COLO829 (cell line): Measurements from ENCODE around the gene GRIA3.
"Not testable (repeated sequence)": the region's sequence is repeated elsewhere in the genome, so short reads cannot be mapped to it uniquely, and the experiment has no call there.

ENCODE experiments used
- DNase-seq: peaks from one replicate; pipeline ENCODE4 v3.0.0; 2012; ENCODE audit warnings: low spot score

Gene GRIA3

DNA sequence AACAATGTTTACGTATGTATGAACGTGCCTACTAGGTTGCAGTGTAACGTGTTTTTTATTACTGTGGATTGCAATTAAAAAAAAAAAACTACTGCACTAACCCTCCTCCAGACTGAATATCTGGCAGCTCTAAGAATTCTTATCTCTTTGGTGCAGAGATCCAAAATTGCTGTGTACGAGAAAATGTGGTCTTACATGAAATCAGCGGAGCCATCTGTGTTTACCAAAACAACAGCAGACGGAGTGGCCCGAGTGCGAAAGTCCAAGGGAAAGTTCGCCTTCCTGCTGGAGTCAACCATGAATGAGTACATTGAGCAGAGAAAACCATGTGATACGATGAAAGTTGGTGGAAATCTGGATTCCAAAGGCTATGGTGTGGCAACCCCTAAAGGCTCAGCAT, 280.6 kb downstream of the GRIA3 start:
- peak; percentile 55 for DNase-seq

DNA sequence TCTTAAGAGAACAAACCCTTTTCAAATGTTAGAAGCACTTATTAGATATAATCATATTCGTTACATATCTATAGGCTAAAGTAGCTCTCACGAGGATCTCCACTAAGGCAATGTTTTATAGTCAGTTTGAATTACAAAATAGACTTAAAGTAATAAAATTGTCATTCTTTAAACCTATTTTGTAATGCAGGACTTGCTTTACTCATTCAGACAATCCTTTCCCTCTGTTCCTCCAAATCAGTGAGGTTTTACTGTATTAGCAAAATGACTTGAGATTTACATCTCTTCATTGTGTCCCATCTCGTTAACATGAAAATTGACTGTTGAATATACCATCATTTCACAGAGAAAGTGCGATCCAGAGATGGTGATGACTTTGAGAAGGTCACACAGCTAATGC, 284.4 kb downstream of the GRIA3 start:
- no peak for DNase-seq

DNA sequence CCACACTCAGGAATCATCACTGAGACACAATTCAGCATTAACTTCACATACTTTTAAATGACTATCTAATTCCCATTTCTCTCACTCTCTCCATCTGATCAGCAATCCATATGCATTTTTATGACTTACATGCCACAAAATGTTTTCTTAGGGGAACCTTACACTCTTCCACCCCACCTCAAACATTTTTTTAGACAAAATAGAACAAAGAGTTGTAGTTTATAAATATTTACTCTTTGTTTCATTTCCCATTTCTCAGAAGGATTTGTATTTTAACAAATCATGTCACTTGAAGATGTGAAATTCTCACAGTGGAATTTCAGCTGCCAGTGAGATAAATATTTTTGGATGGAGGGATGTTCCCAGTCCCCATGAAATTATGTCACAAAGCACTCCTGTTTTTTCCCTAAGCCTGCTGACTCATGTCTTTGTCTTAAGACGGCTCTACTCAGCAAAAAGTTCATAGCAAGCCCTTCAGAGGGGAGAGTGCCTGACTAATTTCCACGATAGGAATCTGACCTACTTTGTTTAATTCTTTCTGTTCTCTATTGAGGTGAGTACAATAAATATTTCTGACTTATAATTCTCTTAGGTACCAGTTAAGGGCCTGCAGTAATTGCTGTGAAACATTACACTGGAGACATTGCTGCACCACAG, 291.1 kb downstream of the GRIA3 start:
- DNase-seq = peak; percentile 27

DNA sequence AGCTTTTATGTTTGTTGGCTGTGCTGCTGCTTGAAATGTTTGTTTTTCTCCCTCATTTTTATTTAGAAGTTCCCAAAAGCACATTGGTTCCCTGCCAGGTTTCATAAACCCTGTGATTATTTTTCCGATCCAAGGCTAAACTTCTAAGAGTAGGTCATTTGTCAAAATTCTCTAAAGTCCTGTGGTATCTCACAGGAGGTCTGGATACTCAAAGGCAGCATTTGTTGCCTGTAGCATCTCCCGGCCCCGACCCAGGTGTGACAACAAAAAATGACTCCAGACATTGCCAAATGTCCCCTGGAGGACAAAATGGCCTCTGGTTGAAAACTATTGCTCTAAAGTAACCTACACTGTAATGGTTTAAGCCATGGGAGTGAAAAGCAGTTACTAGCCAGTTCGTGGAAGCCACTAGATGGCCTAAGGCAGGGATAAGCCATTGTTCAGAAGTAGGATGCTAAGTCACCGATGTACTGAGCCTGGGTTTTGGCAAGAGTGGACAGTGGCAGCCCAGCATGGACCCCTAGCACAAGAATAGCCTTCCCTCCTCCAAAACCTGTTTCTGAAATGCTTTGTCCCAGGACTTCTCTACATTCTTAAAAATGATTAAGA, 292.6 kb downstream of the GRIA3 start:
- no peak for DNase-seq

DNA sequence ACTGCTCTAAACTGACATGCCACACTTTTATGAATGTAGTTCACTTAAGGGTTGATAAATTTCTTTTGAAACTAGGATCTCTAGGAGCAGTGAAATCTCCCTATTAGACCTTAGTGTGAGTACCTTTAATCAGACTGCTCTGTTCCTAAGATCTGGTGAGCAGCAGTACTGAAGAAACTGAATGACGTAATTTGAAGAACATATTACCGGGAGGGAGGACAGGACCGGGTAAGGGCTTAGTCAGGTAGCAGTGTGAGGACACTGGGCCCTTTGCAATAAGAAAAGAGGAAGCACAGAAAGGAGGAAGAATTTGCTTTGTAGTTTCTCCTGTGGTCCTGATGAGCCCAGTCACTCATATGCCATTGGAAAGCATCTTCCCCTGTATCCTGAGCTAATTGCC, 293.6 kb downstream of the GRIA3 start:
- no peak for DNase-seq

GRCh38 chrX:123481913-123482851, 298.1 kb downstream of the GRIA3 start:
- DNase-seq = no peak

DNA sequence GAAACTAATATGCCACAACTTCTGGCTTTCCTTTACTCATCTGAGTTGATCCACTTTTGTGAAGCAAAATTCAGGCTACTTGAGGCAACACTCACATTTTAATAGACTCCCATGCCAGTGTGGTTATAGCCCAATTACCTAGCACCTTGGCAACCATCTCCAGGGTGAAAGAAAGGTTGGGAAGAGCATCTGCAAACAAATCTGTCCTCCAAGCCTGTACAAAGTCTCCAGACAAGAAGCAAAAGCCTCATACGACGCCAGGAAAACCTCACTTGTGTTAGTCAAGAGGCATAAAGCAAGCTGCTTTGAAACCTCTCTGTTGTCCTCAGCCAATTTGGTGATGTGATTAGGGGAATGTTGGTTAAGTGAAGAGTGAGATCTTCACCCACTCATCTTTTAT, 302.2 kb downstream of the GRIA3 start:
- DNase-seq = no peak

DNA sequence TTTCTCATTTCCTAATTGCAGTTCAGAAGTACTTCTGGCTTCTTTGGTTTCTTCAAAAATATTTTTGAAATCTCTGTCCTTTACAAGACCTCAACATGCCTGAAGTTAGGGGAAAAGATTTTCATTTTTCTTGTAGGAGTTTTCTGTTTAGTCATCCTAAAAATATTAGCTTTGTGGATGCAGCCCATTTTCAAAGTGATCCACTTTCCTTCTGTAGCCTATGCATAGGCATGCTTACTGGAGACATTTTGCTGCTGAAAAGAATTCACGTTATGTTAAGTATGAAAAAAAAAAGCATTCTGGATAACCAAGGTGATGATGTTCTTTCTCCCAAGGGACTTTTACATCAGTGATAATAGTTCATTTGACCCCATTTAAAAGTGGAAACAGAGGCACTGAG, 303.2 kb downstream of the GRIA3 start:
- DNase-seq = no peak

- no peak for DNase-seq
Measured at GRCh38 chrX:123487669-123488068, 303.6 kb downstream of the GRIA3 start.

GRCh38 chrX:123489011-123489410, 304.9 kb downstream of the GRIA3 start:
- no peak for DNase-seq

DNA sequence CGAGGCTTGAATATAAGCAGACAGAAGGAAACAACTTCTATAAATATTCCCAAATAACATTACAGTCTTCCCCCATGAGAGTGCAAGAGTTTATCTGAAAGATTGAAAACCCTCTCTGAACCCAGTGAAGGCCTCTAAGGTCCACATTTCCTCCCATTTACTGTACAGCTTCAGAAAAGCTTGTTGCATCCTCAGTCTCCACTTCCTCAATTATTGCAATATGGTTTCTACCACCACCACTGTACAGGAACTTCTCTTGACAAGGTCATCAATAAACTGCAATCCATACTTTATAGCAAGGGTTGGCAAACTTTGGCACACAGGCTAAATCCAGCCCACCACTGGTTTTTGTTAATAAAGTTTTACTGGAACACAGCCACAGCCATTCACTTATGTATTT, 309.8 kb downstream of the GRIA3 start:
- no peak for DNase-seq

- no peak for DNase-seq
Measured at GRCh38 chrX:123499787-123500186, 315.7 kb downstream of the GRIA3 start.

DNA sequence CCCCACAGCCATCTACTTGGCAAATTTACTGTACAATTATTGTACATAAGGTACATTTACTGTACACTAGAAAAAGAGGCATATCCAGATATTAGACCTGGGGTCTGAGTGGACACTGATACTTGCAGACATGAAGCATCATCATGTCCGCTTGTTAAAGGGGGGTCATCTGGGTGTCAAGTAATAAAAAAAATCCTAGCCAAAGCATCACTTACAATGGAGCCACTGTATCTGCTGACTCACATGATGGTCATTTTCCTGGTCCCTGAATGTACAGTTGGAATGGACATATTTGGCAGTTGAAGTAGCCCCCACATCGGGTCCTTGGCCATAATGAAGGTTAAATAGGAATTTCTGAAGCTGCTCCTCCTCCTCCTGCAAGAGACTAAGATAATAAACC, 320.0 kb downstream of the GRIA3 start:
- peak; percentile 73 for DNase-seq

- no peak for DNase-seq
Measured at GRCh38 chrX:123504630-123505270, 320.7 kb downstream of the GRIA3 start.

GRCh38 chrX:123513585-123514278, 329.7 kb downstream of the GRIA3 start:
- no peak for DNase-seq

DNA sequence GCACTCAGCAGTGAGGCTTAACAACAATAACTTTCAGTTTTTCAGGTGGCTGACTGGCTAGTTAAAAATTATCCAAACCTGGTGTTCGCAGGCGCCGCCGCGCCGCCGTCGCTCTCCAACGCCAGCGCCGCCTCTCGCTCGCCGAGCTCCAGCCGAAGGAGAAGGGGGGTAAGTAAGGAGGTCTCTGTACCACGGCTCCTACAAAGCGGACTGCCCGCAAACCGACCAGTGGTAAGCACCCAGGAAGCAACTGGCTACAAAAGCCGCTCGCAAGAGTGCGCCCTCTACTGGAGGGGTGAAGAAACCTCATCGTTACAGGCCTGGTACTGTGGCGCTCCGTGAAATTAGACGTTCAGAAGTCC, 330.2 kb downstream of the GRIA3 start:
- DNase-seq = not testable (repeated sequence)

DNA sequence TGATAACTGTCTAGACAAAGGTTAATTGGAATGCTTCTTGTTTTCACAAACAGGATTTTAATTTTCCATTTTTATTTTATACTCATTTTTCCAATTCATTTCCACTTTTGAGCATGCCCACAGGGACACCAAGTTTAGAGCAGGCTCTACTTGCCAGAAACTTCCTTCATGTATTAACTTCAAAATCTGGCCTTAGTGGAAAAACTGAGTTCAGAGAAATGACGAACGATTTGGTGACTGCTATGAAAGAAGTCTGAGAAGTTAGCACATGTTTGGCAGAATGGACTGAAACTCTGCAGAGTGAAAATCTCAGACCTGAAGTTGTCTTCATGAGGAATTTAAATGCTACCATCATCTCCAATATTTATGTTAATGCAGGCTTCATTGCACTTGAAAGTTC, 334.7 kb downstream of the GRIA3 start:
- DNase-seq = no peak

DNA sequence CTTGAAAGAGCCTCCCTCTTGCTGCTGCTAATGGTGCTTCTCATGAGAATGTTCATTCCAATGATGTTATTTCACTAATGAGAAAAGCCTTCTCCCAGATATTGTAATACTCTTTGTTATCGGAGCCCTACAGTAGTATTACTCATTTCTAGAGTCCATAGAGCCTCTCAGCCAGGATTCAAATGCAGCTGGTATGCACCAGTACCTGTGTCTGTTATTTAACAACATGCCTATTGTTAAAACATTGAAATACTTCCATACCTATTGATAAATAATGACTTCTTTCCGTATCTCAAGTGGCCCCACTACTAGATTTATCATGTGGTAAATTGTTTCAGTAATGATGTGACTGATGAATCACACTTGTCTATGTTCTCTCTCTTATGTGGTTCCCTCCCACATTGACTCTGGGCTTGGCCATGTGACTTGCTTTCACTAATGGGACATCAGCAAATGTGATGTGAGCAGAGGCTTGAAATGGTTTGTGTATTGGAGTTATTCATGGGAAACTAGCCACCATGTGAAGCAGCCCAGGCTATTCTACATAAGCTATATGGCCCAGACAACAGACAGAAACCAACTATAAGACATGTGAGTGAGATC, 341.1 kb downstream of the GRIA3 start:
- peak; percentile 72 for DNase-seq

DNA sequence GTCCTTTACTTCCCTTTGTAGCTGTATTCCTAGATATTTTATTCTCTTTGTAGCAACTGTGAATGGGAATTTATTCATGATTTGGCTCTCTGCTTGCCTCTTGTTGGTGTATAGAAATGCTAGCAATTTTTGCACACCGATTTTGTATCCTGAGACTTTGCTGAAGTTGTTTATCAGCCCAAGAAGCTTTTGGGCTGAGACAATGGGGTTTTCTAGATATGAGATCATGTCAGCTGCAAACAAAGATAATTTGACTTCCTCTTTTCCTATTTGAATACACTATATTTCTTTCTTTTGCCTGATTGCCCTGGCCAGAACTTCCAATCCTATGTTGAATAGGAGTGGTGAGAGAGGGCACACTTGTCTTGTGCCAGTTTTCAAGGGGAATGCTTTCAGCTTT, 346.6 kb downstream of the GRIA3 start:
- not testable (repeated sequence) for DNase-seq
